Stimulated activated CD8-positive, alpha-beta memory T cell treated with anti-CD3 and anti-CD28 coated beads, Interleukin-4, amount 100 ng/mL, for 4 hours (primary cell): ENCODE measurements around the gene CNOT4.
"Not testable (repeated sequence)": the region's sequence is repeated elsewhere in the genome, so short reads cannot be mapped to it uniquely, and the experiment has no call there.

Source experiments
- DNase-seq, 2 donors: peaks; one replicate each; pipeline ENCODE4 v3.0.0-alpha.2; 2020; ENCODE audit warnings: low read depth in 2 of 2, low spot score in 1 of 2

CNOT4 gene

GRCh38 chr7:135512135-135512887 lies 2.4 kb upstream of the CNOT4 start:
- DNase-seq: no peak

GRCh38 chr7:135510592-135511183 lies 786 bp upstream of the CNOT4 start:
- no peak for DNase-seq

- no peak for DNase-seq
These were observed 388 bp downstream of the CNOT4 start for GRCh38 chr7:135509589-135509838.

GRCh38 chr7:135508883-135509588 lies 866 bp downstream of the CNOT4 start:
- DNase-seq: no peak

- no peak for DNase-seq
These were observed 8.5 kb downstream of the CNOT4 start for GRCh38 chr7:135501402-135501801.

- DNase-seq: no peak
These were observed 10.1 kb downstream of the CNOT4 start for GRCh38 chr7:135499818-135500217.

GRCh38 chr7:135497161-135497560 lies 12.7 kb downstream of the CNOT4 start:
- DNase-seq: not testable (repeated sequence)

- DNase-seq: no peak
These were observed 16.5 kb downstream of the CNOT4 start for GRCh38 chr7:135493362-135493761.

- DNase-seq: no peak
These were observed 17.8 kb downstream of the CNOT4 start for GRCh38 chr7:135492151-135492550.

GRCh38 chr7:135490783-135491182 lies 19.1 kb downstream of the CNOT4 start:
- no peak for DNase-seq

GRCh38 chr7:135489791-135490190 lies 20.1 kb downstream of the CNOT4 start:
- DNase-seq: no peak

- no peak for DNase-seq
These were observed 23.5 kb downstream of the CNOT4 start for GRCh38 chr7:135486261-135486920.

- no peak for DNase-seq
These were observed 28.3 kb downstream of the CNOT4 start for GRCh38 chr7:135481598-135481979.

- DNase-seq: no peak
These were observed 28.8 kb downstream of the CNOT4 start for GRCh38 chr7:135480966-135481597.

- no peak for DNase-seq
These were observed 34.4 kb downstream of the CNOT4 start for GRCh38 chr7:135475521-135475920.

- not testable (repeated sequence) for DNase-seq
These were observed 40.2 kb downstream of the CNOT4 start for GRCh38 chr7:135469705-135470104.

GRCh38 chr7:135467207-135467711 lies 42.6 kb downstream of the CNOT4 start:
- DNase-seq: no peak

- DNase-seq: no peak
These were observed 43.3 kb downstream of the CNOT4 start for GRCh38 chr7:135466442-135467206.

- DNase-seq: no peak
These were observed 46.0 kb downstream of the CNOT4 start for GRCh38 chr7:135463908-135464307.

- DNase-seq: no peak
These were observed 49.8 kb downstream of the CNOT4 start for GRCh38 chr7:135459951-135460567.
